PC-9 (cell line): ENCODE results near the gene CALD1. TPM values are rescaled to one million over a fixed set of nuclear protein-coding genes. Genes with fewer than 3 reads are reported as not detected.

ENCODE experiments used
- BruUV-seq: library from RNA; stranded (reverse); fragments of 400-500 nt; replicated peaks from 2 replicates; lab custom pipeline; 2021; lab: Mats Ljungman, UMichigan
- CTCF ChIA-PET: fragments of 300-600 bp; sonication (Branson Sonifier 250); formaldehyde crosslinking; loops from one replicate; lab custom pipeline; 2022; ENCODE audit warnings: antibody characterized with exemption; lab: Charles Lee
- POLR2A ChIA-PET: fragments of 300-600 bp; sonication (Branson Sonifier 250); formaldehyde crosslinking; loops from one replicate; lab custom pipeline; 2022; ENCODE audit warnings: antibody characterized with exemption; ENCODE audit not compliant: unreplicated experiment; lab: Charles Lee
- DNase-seq, 2 experiments: peaks; one replicate each; pipeline versions ENCODE4 v3.0.0 to v3.0.0-alpha.2; 2015 to 2022; ENCODE audit warnings: mixed read lengths in 1 of 2
- H2AFZ ChIP-seq: fragments of 200-600 bp; sonication (generic); 2 replicates; pipeline ENCODE4 v1.8.1; 2017; ENCODE audit warnings: antibody characterized with exemption
- H3F3A ChIP-seq: fragments of 200-600 bp; sonication (generic); 2 replicates; pipeline ENCODE4 v1.8.1; 2017; ENCODE audit warnings: antibody characterized with exemption, mild to moderate bottlenecking, low read depth; ENCODE audit not compliant: insufficient read depth
- H3K27ac ChIP-seq: fragments of 200-600 bp; sonication (generic); 2 replicates; pipeline ENCODE4 v1.6.1; 2016; ENCODE audit warnings: mixed run types
- H3K27me3 ChIP-seq: fragments of 200-600 bp; sonication (generic); 2 replicates; pipeline ENCODE4 v1.6.1; 2016; ENCODE audit warnings: low read depth, mixed run types; ENCODE audit not compliant: insufficient read depth
- H3K36me3 ChIP-seq: fragments of 200-600 bp; sonication (generic); 2 replicates; pipeline ENCODE4 v1.6.1; 2016; ENCODE audit warnings: low read depth, mixed run types
- H3K4me1 ChIP-seq: fragments of 200-600 bp; sonication (generic); replicated peaks from 2 replicates; pipeline ENCODE4 v1.6.1; 2016; ENCODE audit warnings: mixed run types; ENCODE audit not compliant: insufficient read depth
- H3K4me2 ChIP-seq: fragments of 200-600 bp; sonication (generic); 2 replicates; pipeline ENCODE4 v1.6.1; 2017; ENCODE audit warnings: mixed run types
- H3K4me3 ChIP-seq: fragments of 200-600 bp; sonication (generic); 2 replicates; pipeline ENCODE4 v1.6.1; 2016; ENCODE audit warnings: mixed run types
- H3K79me2 ChIP-seq: fragments of 200-600 bp; sonication (generic); 2 replicates; pipeline ENCODE4 v1.6.1; 2017; ENCODE audit warnings: low read depth, mixed run types
- H3K9me2 ChIP-seq: fragments of 200-600 bp; sonication (generic); 2 replicates; pipeline ENCODE4 v1.8.1; 2017; ENCODE audit warnings: mild to moderate bottlenecking; ENCODE audit not compliant: insufficient read depth
- H3K9me3 ChIP-seq: fragments of 200-600 bp; sonication (generic); 2 replicates; pipeline ENCODE4 v1.8.1; 2016; ENCODE audit warnings: low read depth; ENCODE audit not compliant: insufficient read depth
- H4K20me1 ChIP-seq: fragments of 200-600 bp; sonication (generic); 2 replicates; pipeline ENCODE4 v1.8.1; 2017; ENCODE audit not compliant: insufficient read depth
- CTCF ChIP-seq: fragments of 200-600 bp; sonication (generic); conservative IDR thresholded peaks from 2 replicates; pipeline ENCODE4 v1.6.1; 2017; ENCODE audit warnings: mixed run types, antibody characterized with exemption, mild to moderate bottlenecking, moderate library complexity
- EZH2 ChIP-seq: fragments of 200-600 bp; sonication (generic); IDR thresholded peaks from 2 replicates; pipeline ENCODE4 v1.8.0; 2017; ENCODE audit warnings: antibody characterized with exemption, low read depth
- intact Hi-C: fragments of 100-400 bp; cut with micrococcal nuclease; formaldehyde crosslinking; loops from one replicate; pipeline ENCODE4 v1.10.0; 2022; ENCODE audit not compliant: unreplicated experiment
- total RNA-seq: library from RNA; stranded (reverse); gene quantifications from 2 replicates; pipeline ENCODE4 v1.2.3, GENCODE V29; 2021

CALD1 gene
- total RNA-seq, 1 experiment from 2014 or later = 84.4 TPM

GRCh38 chr7:134804351-134804750 lies 24.9 kb downstream of the CALD1 start:
- no TSS peak for BruUV-seq
- ChIA-PET CTCF (no interaction called here), POLR2A (no interaction called here)
- H3K9me2 ChIP-seq = no peaks in the 10 kb centered on the region
- intact Hi-C loops = no loop called here
- H3K27ac ChIP-seq = no peak overlapping the region
- TF ChIP-seq EZH2 = no peak
- H3K4me2 ChIP-seq = no peak overlapping the region
- no peaks in the 10 kb centered on the region for H4K20me1 ChIP-seq
- no peak for DNase-seq
- H3K36me3 ChIP-seq = no peaks in the 10 kb centered on the region
- no peaks in the 10 kb centered on the region for H3K79me2 ChIP-seq
- H3F3A ChIP-seq = no peaks in the 10 kb centered on the region
- no peak overlapping the region for H3K4me3 ChIP-seq
- no peak overlapping the region for H2AFZ ChIP-seq
- H3K4me1 ChIP-seq = no peaks in the 10 kb centered on the region
- H3K9me3 ChIP-seq = peaks cover 4% of the 10 kb centered on the region; the same call in 1 of the 2 replicates
- H3K27me3 ChIP-seq = no peaks in the 10 kb centered on the region

DNA sequence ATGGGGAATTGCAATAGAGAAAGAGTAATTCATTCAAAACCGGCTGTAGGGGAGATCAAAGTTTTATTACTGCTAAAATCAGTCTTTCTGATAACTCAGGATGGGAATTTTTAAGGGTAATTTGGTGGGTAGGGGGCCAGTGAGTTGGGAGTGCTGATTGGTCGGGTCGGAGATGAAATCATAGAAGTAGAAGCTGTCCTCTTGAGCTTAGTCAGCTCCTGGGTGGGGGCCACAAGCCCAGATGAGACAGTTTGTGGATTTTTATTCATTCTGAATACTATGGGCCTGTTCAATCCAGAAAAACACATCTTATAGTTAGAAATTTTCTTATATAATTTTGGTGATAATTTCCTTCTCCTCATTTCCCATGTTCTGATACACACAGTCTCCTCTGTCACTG lies 25.4 kb downstream of the CALD1 start:
- no peaks in the 10 kb centered on the region for H3K9me2 ChIP-seq
- H3K4me3 ChIP-seq = no peak overlapping the region
- BruUV-seq = no TSS peak
- no peaks in the 10 kb centered on the region for H4K20me1 ChIP-seq
- H3K27me3 ChIP-seq = no peaks in the 10 kb centered on the region
- no peaks in the 10 kb centered on the region for H3K4me1 ChIP-seq
- H3K9me3 ChIP-seq = peaks cover 4% of the 10 kb centered on the region; the same call in 1 of the 2 replicates
- intact Hi-C loops = no loop called here
- no peak overlapping the region for H3K27ac ChIP-seq
- TF ChIP-seq EZH2 = no peak
- TF ChIP-seq CTCF = no peak
- no peak overlapping the region for H3K4me2 ChIP-seq
- no peaks in the 10 kb centered on the region for H3K79me2 ChIP-seq
- no peaks in the 10 kb centered on the region for H3K36me3 ChIP-seq
- ChIA-PET POLR2A (no interaction called here), CTCF (no interaction called here)
- DNase-seq = no peak
- no peak overlapping the region for H2AFZ ChIP-seq
- H3F3A ChIP-seq = no peaks in the 10 kb centered on the region

GRCh38 chr7:134806197-134806596 lies 26.8 kb downstream of the CALD1 start:
- no peak overlapping the region for H3K4me2 ChIP-seq
- TF ChIP-seq EZH2 = no peak
- no peak for TF ChIP-seq CTCF
- no TSS peak for BruUV-seq
- H3K36me3 ChIP-seq = no peaks in the 10 kb centered on the region
- ChIA-PET POLR2A (no interaction called here), CTCF (no interaction called here)
- no peak overlapping the region for H3K27ac ChIP-seq
- DNase-seq = no peak
- H3K79me2 ChIP-seq = no peaks in the 10 kb centered on the region
- no peaks in the 10 kb centered on the region for H4K20me1 ChIP-seq
- H3K9me2 ChIP-seq = no peaks in the 10 kb centered on the region
- H3F3A ChIP-seq = no peaks in the 10 kb centered on the region
- H2AFZ ChIP-seq = no peak overlapping the region
- H3K4me3 ChIP-seq = no peak overlapping the region
- intact Hi-C loops = no loop called here
- no peaks in the 10 kb centered on the region for H3K4me1 ChIP-seq
- H3K27me3 ChIP-seq = no peaks in the 10 kb centered on the region
- H3K9me3 ChIP-seq = peaks cover 4% of the 10 kb centered on the region; the same call in 1 of the 2 replicates

GRCh38 chr7:134809616-134810015 lies 30.2 kb downstream of the CALD1 start:
- Histone ChIP-seq H3K27me3 (no peaks in the 10 kb centered on the region), H3K4me3 (no peak overlapping the region), H4K20me1 (no peaks in the 10 kb centered on the region), H3K9me2 (no peaks in the 10 kb centered on the region), H3K4me2 (no peak overlapping the region), H3K79me2 (no peaks in the 10 kb centered on the region), H3F3A (no peaks in the 10 kb centered on the region), H3K9me3 (no peaks in the 10 kb centered on the region), H3K27ac (no peak overlapping the region), H3K4me1 (no peaks in the 10 kb centered on the region), H2AFZ (no peak overlapping the region), H3K36me3 (no peaks in the 10 kb centered on the region)
- ChIA-PET CTCF (no interaction called here), POLR2A (no interaction called here)
- intact Hi-C loops = no loop called here
- no TSS peak for BruUV-seq
- no peak for TF ChIP-seq EZH2
- no peak for TF ChIP-seq CTCF
- DNase-seq = no peak
